Endothelial cell of umbilical vein (primary cell): Measurements from ENCODE around the gene ASB1. TPM values are rescaled to one million over a fixed set of nuclear protein-coding genes. Genes with fewer than 3 reads are reported as not detected.

Source experiments
- BruUV-seq: library from RNA; stranded (reverse); fragments of 400-500 nt; replicated peaks from 2 replicates; lab custom pipeline; 2021; lab: Mats Ljungman, UMichigan
- CTCF ChIA-PET: fragments of 300-600, 350-600 bp; sonication (Branson Sonifier 250); formaldehyde crosslinking; loops from one replicate; lab custom pipeline; 2021; ENCODE audit warnings: antibody characterized with exemption, inconsistent platforms; lab: Charles Lee
- POLR2A ChIA-PET: fragments of 300-600, 350-600 bp; sonication (Branson Sonifier 250); formaldehyde crosslinking; loops from one replicate; lab custom pipeline; 2021; ENCODE audit warnings: antibody characterized with exemption, inconsistent platforms; lab: Charles Lee
- DNase-seq: peaks from one replicate; pipeline ENCODE4 v3.0.0-alpha.2; 2011; ENCODE audit warnings: low read depth, low spot score
- FAIRE-seq: peaks from 2 replicates; lab custom pipeline; 2011; peaks lifted over from hg19 to GRCh38; lab: Jason Lieb, UNC
- H2AFZ ChIP-seq: 2 replicates; pipeline ENCODE4 v1.6.0; 2012; ENCODE audit warnings: low read depth, low read length, control low read depth, inconsistent platforms
- H3K27ac ChIP-seq: 2 replicates; pipeline ENCODE4 v1.5.1; 2011; ENCODE audit warnings: low read depth, mild to moderate bottlenecking, control low read depth, low read length, moderate library complexity; ENCODE audit not compliant: insufficient read depth
- H3K27me3 ChIP-seq, 2 experiments: 2 replicates each; pipeline versions ENCODE4 v1.6.0 to v1.6.1; 2011; ENCODE audit warnings: low read length in 2 of 2, mixed read lengths in 1 of 2; ENCODE audit not compliant: control insufficient read depth in 2 of 2, insufficient read depth in 2 of 2
- H3K36me3 ChIP-seq, 2 experiments: 2 replicates in 1 of 2; 3 replicates in 1 of 2; pipeline ENCODE4 v1.5.1; 2011; ENCODE audit warnings: low read length in 2 of 2, mild to moderate bottlenecking in 1 of 2, moderate library complexity in 1 of 2; ENCODE audit not compliant: control insufficient read depth in 2 of 2, insufficient read depth in 2 of 2; ENCODE audit errors: extremely low read depth in 1 of 2
- H3K4me1 ChIP-seq: 3 replicates; pipeline ENCODE4 v1.5.1; 2011; ENCODE audit warnings: mild to moderate bottlenecking, low read length; ENCODE audit not compliant: control insufficient read depth, insufficient read depth; ENCODE audit errors: extremely low read depth
- H3K4me2 ChIP-seq: 2 replicates; pipeline ENCODE4 v1.6.1; 2011; ENCODE audit warnings: low read length, control low read depth, mixed read lengths; ENCODE audit not compliant: insufficient read depth
- H3K4me3 ChIP-seq, 3 experiments: fragments of 200-600 bp in 1 of 3; sonication (generic), shearing (Covaris generic) in 1 of 3; replicated peaks in 1 of 3; 2 replicates each; pipeline ENCODE4 v1.5.1; 2011 to 2016; ENCODE audit warnings: control low read depth in 3 of 3, low read length in 3 of 3, mild to moderate bottlenecking in 2 of 3, inconsistent platforms in 1 of 3, low read depth in 1 of 3, moderate library complexity in 1 of 3; ENCODE audit not compliant: insufficient read depth in 1 of 3
- H3K79me2 ChIP-seq: 2 replicates; pipeline ENCODE4 v1.6.0; 2012; ENCODE audit warnings: low read length, inconsistent platforms; ENCODE audit not compliant: control insufficient read depth, insufficient read depth
- H3K9ac ChIP-seq: replicated peaks from 2 replicates; pipeline ENCODE3; 2011; ENCODE audit warnings: low read length, control low read depth; ENCODE audit not compliant: insufficient read depth; ENCODE audit errors: extremely low read depth
- H3K9me1 ChIP-seq: replicated peaks from 3 replicates; pipeline ENCODE4 v1.6.0; 2011; ENCODE audit warnings: mild to moderate bottlenecking, low read length; ENCODE audit not compliant: control insufficient read depth, insufficient read depth; ENCODE audit errors: extremely low read depth
- H3K9me3 ChIP-seq: replicated peaks from 2 replicates; pipeline ENCODE4 v1.5.1; 2012; ENCODE audit warnings: low read length, inconsistent platforms; ENCODE audit not compliant: control insufficient read depth, insufficient read depth
- H4K20me1 ChIP-seq: replicated peaks from 2 replicates; pipeline ENCODE3; 2011; ENCODE audit warnings: mild to moderate bottlenecking, low read length; ENCODE audit not compliant: control insufficient read depth, insufficient read depth; ENCODE audit errors: extremely low read depth
- EZH2 ChIP-seq: IDR thresholded peaks from 2 replicates; pipeline ENCODE4 v1.6.1; 2012; ENCODE audit warnings: borderline replicate concordance, low read depth, mild to moderate bottlenecking, moderate library complexity, low read length, inconsistent platforms; ENCODE audit not compliant: severe bottlenecking
- GATA2 ChIP-seq: IDR thresholded peaks from 2 replicates; pipeline ENCODE4 v1.7.0; 2011; ENCODE audit warnings: low read depth, mild to moderate bottlenecking, moderate library complexity, mixed read lengths, low read length; ENCODE audit not compliant: insufficient read length, insufficient read depth
- JUN ChIP-seq: IDR thresholded peaks from 2 replicates; pipeline ENCODE4 v1.6.1; 2011; ENCODE audit warnings: borderline replicate concordance, low read depth; ENCODE audit not compliant: insufficient read length, insufficient read depth
- MYC ChIP-seq: IDR thresholded peaks from one replicate; pipeline ENCODE4 v1.6.1; 2011; ENCODE audit warnings: mild to moderate bottlenecking, low read depth, low read length
- POLR2A ChIP-seq: IDR thresholded peaks from 2 replicates; pipeline ENCODE4 v1.6.1; 2012; ENCODE audit warnings: low read depth, mild to moderate bottlenecking, control low read depth, low read length
- POLR2AphosphoS5 ChIP-seq: IDR thresholded peaks from 2 replicates; pipeline ENCODE4 v1.6.1; 2012; ENCODE audit warnings: low read depth, mild to moderate bottlenecking, control low read depth, low read length, moderate library complexity; ENCODE audit not compliant: insufficient read depth
- dilution Hi-C: fragments of 300-500 bp; cut with MboI; formaldehyde crosslinking; loops from one replicate; pipeline ENCODE4 v1.15.0; 2019; ENCODE audit warnings: low sequenced_read_pairs; ENCODE audit not compliant: extremely low pct_ligation_motif_present
- intact Hi-C: fragments of 100-400 bp; cut with micrococcal nuclease; formaldehyde crosslinking; loops from one replicate; pipeline ENCODE4 v1.10.0; 2022
- polyA plus RNA-seq, 4 experiments: library from polyadenylated mRNA; depleted of rRNA in 3 of 4; stranded (reverse) in 3 of 4; unstranded in 1 of 4; fragments of >200 nt; gene quantifications; 2 replicates each; pipeline versions ENCODE4 v1.2.1 to v1.2.3, GENCODE V29; 2011 to 2012; ENCODE audit warnings: missing spikeins in 1 of 4
- total RNA-seq: library from RNA; stranded (reverse); gene quantifications from 2 replicates; pipeline ENCODE4 v1.2.3, GENCODE V29; 2021
- TF ChIP-seq, protein P1 (sequence below): IDR thresholded peaks from 2 replicates; pipeline ENCODE4 v1.6.1; 2011; ENCODE audit not compliant: insufficient read depth, insufficient read length
- TF ChIP-seq, protein P2 (sequence below), 2 donors: IDR thresholded peaks; 1 replicate in 1 of 2; 2 replicates in 1 of 2; pipeline ENCODE4 v1.5.1; 2011; ENCODE audit warnings: low read length in 2 of 2, mild to moderate bottlenecking in 2 of 2, moderate library complexity in 2 of 2, control low read depth in 1 of 2, inconsistent platforms in 1 of 2, low read depth in 1 of 2; ENCODE audit not compliant: insufficient read depth in 1 of 2; ENCODE audit errors: extremely low read depth in 1 of 2

Gene ASB1
- total and polyA plus RNA-seq, 2 donors (not counting 3 experiments of a cell fraction or from before 2014, with no cell fraction given) = 12.3 to 16.2 TPM

DNA sequence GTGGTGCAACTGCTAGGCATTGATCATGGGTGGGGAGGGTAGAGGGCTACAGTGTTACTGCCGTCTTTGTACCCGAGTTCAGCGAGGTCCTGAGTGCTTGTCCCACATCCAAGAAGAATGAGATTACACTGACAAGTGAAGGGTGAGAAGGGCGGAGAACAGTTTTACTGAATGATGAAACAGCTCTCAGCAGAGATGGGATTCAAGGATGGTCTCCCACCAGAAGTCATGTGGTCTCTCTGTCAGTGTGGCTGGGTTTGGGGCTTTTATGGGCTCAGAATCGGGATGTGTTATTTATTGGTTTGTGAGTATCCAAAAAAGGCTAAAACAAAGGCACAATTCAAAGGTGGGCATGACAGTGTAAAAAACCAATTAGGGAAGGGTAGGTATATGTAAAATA is 10.8 kb upstream of the ASB1 start:
- Histone ChIP-seq H3K4me2 (no peak overlapping the region), H2AFZ (no peak overlapping the region), H3K79me2 (no peaks in the 10 kb centered on the region), H4K20me1 (no peaks in the 10 kb centered on the region), H3K4me3 (no peak overlapping the region), H3K4me1 (peaks cover 2% of the 10 kb centered on the region), H3K27me3 (no peaks in the 10 kb centered on the region), H3K36me3 (no peaks in the 10 kb centered on the region), H3K9ac (no peak overlapping the region), H3K27ac (no peak overlapping the region), H3K9me1 (no peaks in the 10 kb centered on the region), H3K9me3 (no peaks in the 10 kb centered on the region)
- DNase-seq = no peak
- intact Hi-C loops = no loop called here
- dilution Hi-C loops = no loop called here
- TF ChIP-seq, protein P1, sequence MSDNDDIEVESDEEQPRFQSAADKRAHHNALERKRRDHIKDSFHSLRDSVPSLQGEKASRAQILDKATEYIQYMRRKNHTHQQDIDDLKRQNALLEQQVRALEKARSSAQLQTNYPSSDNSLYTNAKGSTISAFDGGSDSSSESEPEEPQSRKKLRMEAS = no peak
- no peak for TF ChIP-seq EZH2
- BruUV-seq = no TSS peak
- ChIA-PET POLR2A (no interaction called here), CTCF (interaction anchor here (1.0 kb wide), 1 partner anchor 60 kb away, joined by 3 read pairs; no protein-coding TSS in a partner anchor)
- FAIRE-seq = no peak

DNA sequence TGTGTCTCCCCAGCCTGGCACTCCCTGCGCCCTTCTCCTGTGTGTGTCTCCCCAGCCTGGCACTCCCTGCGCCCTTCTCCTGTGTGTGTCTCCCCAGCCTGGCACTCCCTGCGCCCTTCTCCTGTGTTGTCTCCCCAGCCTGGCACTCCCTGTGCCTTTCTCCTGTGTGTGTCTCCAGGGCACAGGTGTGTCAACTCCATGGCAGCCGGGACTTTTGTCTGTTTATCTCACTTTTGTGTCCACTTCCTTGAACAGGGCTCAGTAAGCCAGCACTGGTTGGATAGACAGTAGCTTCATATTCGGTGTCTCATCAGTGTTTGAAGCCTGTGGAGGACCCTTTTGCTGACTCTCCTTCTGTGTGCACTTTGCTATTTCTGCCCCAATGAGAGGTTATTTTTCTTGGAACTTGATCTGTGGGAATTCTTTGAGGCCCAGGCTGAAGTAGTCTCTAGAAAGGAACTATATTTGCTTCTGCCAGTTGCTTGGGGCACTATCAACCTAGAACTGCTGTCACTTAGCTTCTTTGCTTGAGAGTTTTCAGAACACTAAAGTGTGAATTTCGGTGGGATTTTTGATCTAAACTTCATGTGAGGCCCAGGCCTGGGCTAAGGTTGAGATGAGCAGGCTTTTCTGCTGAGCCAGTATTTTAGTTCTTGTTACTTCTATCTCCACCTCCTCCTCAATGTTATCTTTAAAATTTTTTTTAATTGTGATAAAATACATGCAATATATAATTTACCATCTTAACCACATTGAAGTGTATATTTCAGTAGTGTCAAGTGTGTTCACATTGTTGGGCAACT is 8.3 kb upstream of the ASB1 start:
- H3K36me3 ChIP-seq = no peaks in the 10 kb centered on the region
- no peak overlapping the region for H3K27ac ChIP-seq
- BruUV-seq = no TSS peak
- H3K4me2 ChIP-seq = no peak overlapping the region
- TF ChIP-seq MYC = no peak
- TF ChIP-seq POLR2A = no peak
- TF ChIP-seq POLR2AphosphoS5 = no peak
- no peak for TF ChIP-seq JUN
- TF ChIP-seq, protein P1 = no peak
- TF ChIP-seq EZH2 = no peak
- no peak for TF ChIP-seq GATA2
- TF ChIP-seq, protein P2, sequence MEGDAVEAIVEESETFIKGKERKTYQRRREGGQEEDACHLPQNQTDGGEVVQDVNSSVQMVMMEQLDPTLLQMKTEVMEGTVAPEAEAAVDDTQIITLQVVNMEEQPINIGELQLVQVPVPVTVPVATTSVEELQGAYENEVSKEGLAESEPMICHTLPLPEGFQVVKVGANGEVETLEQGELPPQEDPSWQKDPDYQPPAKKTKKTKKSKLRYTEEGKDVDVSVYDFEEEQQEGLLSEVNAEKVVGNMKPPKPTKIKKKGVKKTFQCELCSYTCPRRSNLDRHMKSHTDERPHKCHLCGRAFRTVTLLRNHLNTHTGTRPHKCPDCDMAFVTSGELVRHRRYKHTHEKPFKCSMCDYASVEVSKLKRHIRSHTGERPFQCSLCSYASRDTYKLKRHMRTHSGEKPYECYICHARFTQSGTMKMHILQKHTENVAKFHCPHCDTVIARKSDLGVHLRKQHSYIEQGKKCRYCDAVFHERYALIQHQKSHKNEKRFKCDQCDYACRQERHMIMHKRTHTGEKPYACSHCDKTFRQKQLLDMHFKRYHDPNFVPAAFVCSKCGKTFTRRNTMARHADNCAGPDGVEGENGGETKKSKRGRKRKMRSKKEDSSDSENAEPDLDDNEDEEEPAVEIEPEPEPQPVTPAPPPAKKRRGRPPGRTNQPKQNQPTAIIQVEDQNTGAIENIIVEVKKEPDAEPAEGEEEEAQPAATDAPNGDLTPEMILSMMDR (IDR thresholded peaks at IDR 0.05; ENCODE audit: extremely low read depth in 1 of 2, insufficient read depth in 1 of 2, low read depth in 1 of 2, low read length in 2 of 2) = no peak
- peaks cover 7% of the 10 kb centered on the region for H3K4me1 ChIP-seq
- dilution Hi-C loops = no loop called here
- no peaks in the 10 kb centered on the region for H3K9me3 ChIP-seq
- no peaks in the 10 kb centered on the region for H3K9me1 ChIP-seq
- no peak for FAIRE-seq
- no peaks in the 10 kb centered on the region for H4K20me1 ChIP-seq
- no peaks in the 10 kb centered on the region for H3K79me2 ChIP-seq
- no peak overlapping the region for H3K9ac ChIP-seq
- CTCF ChIA-PET = no interaction called here
- POLR2A ChIA-PET = no interaction called here
- no peak for DNase-seq
- no peaks in the 10 kb centered on the region for H3K27me3 ChIP-seq
- H2AFZ ChIP-seq = no peak overlapping the region
- intact Hi-C loops = no loop called here
- no peak overlapping the region for H3K4me3 ChIP-seq
